Measurements from ENCODE around the gene CTTN.

Gene CTTN

DNA sequence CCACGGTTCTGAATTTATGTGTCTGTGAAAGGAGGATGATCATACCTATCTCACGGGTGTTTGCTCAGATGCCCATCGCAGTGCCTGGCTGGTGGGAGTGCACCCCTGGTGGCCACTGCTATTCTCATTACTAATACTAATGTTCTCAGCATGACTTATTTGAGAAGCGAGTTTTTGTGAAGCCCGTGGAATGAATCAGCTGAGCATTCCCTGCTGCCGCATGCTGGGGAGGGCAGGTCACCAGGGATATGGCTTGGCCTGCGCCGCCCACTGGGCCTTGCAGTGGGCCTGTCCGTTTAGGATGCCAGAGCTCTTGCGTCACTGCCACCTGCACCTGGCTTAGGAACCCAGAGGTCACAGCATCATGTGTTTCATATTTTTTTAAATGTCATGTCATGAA is 16.9 kb downstream of the CTTN start:
- TF ChIP-seq CTCF (IDR thresholded peaks at IDR 0.05; ENCODE audit: borderline replicate concordance, insufficient read depth, low read depth, low read length), result peak; percentile 25; the same call in 1 of the 2 replicates
- no peak overlapping the region for H3K4me3 ChIP-seq (ENCODE audit: low read depth, low read length)

- TF ChIP-seq CTCF (IDR thresholded peaks at IDR 0.05; ENCODE audit: borderline replicate concordance, insufficient read depth, low read depth, low read length), result no peak
- no peak overlapping the region for H3K4me3 ChIP-seq (ENCODE audit: low read depth, low read length)
These were observed 17.5 kb downstream of the CTTN start for GRCh38 chr11:70415642-70416395.

- no peak overlapping the region for H3K4me3 ChIP-seq (ENCODE audit: low read depth, low read length)
- no peak for TF ChIP-seq CTCF (IDR thresholded peaks at IDR 0.05; ENCODE audit: borderline replicate concordance, insufficient read depth, low read depth, low read length)
These were observed 18.6 kb downstream of the CTTN start for GRCh38 chr11:70416881-70417280.

DNA sequence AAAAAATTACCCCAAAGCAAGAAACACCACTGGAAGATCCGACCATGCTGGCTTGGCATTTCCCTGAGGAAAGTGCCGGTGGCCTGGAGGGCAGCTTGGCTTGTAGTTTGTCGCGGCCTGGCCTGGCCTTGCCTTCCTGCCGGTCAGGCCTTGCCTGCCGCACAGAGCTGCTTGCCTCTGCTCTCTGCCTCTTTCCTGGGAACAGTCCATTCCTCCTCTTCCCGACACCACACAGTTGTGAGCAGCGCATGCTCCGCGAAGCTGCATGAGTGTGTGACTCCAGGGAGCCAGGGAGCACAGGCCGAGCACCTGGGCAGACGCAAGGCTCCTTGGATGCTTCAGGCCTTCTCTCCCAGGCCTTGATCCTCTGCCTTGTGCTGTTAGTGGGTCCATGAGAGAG is 19.8 kb downstream of the CTTN start:
- H3K4me3 ChIP-seq (ENCODE audit: low read depth, low read length), result no peak overlapping the region
- no peak for TF ChIP-seq CTCF (IDR thresholded peaks at IDR 0.05; ENCODE audit: borderline replicate concordance, insufficient read depth, low read depth, low read length)

- no peak for TF ChIP-seq CTCF (IDR thresholded peaks at IDR 0.05; ENCODE audit: borderline replicate concordance, insufficient read depth, low read depth, low read length)
- no peak overlapping the region for H3K4me3 ChIP-seq (ENCODE audit: low read depth, low read length)
These were observed 21.1 kb downstream of the CTTN start for GRCh38 chr11:70419307-70420007.

DNA sequence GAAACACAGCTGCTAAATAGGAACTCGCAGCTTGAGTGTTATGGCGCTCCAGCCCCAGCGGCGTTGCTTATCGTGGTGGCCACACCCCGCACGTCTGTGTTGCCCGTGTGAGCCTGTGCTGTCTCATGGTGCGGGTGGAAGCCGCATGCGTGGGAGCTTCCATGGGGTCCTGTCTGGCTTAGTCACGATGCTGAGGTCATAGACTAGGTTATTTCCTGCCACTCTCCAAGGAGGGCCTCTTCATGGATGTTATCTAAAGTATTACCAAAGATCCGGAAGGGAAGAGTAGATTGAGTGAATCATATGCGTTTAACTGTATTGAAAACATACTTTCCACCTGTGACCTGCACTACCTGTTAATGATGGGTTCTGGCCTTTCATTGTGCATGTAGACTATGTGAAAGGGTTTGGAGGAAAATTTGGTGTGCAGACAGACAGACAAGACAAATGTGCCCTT is 21.7 kb downstream of the CTTN start:
- no peak overlapping the region for H3K4me3 ChIP-seq (ENCODE audit: low read depth, low read length)
- no peak for TF ChIP-seq CTCF (IDR thresholded peaks at IDR 0.05; ENCODE audit: borderline replicate concordance, insufficient read depth, low read depth, low read length)

GRCh38 chr11:70420496-70420895 is 22.2 kb downstream of the CTTN start:
- no peak for TF ChIP-seq CTCF (IDR thresholded peaks at IDR 0.05; ENCODE audit: borderline replicate concordance, insufficient read depth, low read depth, low read length)
- no peak overlapping the region for H3K4me3 ChIP-seq (ENCODE audit: low read depth, low read length)
